T-helper 9 cell (primary cell): ENCODE measurements around the gene CPNE7.
"Not testable (repeated sequence)": the region's sequence is repeated elsewhere in the genome, so short reads cannot be mapped to it uniquely, and the experiment has no call there.

Source experiments
- DNase-seq: peaks from one replicate; pipeline ENCODE4 v3.0.0-alpha.2; 2020

The CPNE7 gene

DNA sequence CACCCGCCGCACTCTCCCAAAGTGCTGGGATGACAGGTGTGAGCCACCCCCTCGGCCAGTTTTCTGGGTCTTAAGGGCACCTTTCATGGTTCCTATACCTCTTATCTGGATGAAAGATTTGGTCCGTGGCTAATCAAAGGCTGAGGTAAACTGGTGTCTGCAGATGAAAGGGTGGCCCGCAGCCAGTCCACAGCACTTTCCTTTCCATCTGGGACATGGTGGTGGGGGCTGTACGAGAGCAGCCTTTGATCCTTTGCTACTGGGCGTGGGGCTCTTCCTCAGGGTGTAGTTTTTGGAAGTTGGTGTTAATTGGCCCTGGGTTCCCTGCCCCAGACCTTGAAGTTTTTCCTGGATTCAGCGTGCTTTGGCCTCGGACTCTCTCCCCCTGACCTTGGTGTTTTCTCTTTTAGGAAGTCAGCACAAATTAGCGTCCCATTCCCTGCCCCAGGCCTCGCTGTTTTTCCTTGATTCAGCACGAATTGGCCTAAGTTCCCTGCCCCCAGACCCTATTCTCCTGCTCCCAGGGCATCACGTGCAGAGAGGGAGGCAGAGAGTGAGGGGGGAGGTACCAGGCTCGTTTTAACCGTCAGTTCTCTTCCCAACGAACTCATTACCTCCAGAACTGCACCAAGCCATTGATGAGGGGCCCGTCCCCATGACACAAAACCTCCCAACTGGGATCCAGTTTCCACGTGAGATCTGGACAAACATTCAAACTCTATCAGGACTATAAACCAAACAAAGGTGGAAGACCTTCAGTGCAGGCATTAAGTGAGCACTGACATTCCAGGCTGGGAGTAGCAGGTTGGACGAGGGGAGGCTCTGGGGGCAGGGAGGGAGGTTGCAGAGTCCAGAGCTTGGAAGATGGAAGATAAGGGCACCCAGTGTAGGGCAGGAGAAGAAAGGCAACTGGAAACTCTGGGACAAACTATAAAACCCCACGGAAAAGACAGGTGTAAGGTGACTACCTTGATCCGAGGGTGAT is 49.5 kb downstream of the CPNE7 start:
- DNase-seq = no peak

- no peak for DNase-seq
These were observed 54.5 kb downstream of the CPNE7 start for GRCh38 chr16:89629827-89630610.

DNA sequence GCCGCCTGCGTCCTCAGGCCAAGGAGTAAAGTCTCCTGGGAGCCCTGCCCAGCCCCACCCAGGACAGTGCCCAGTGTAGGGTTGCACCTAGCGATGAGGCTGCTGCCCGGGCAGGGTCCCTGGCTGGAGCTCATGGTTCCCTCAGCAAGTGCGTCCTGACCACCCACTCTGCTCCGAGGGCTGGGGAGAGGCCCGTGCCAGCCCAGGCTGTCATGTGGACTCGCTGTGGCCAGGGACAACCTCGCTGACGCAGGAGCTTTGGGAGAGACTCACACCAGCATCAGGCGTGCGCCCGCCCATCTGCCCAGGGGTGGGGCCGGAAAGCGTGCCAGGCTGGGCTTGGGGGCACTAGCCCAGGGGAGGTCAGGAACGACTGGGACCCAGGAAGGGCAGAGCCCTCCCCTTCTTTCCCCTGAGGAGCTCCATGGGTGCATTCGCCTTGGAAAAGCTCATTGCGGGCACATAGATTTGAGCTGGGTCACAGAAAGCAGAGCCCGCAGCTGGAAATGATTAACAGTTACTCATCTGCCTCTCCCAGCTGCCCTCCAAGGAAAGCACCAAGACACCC is 57.6 kb downstream of the CPNE7 start:
- no peak for DNase-seq

- DNase-seq = not testable (repeated sequence)
These were observed 59.2 kb downstream of the CPNE7 start for GRCh38 chr16:89634463-89635385.

DNA sequence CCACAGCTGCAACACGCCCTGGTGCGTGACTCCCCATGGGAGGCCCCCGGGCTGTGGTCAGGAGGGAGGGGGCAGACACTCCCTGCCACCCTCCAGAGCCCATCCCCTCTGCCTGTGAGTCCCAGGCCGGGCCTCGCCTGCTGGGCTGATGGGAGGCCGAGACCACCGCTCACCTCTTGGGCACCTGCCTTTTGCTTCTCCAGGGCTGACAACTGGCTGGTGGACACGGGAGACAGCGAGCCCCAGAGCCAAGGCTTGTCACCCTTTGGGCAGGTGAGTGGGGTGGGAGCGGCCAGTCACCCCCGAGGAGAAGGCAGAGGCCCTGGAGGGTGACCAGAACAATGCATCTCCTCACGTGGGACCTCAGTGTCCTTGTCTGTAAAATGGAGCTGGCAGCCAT is 61.1 kb downstream of the CPNE7 start:
- no peak for DNase-seq

GRCh38 chr16:89637379-89637778 is 61.8 kb downstream of the CPNE7 start:
- DNase-seq = no peak

DNA sequence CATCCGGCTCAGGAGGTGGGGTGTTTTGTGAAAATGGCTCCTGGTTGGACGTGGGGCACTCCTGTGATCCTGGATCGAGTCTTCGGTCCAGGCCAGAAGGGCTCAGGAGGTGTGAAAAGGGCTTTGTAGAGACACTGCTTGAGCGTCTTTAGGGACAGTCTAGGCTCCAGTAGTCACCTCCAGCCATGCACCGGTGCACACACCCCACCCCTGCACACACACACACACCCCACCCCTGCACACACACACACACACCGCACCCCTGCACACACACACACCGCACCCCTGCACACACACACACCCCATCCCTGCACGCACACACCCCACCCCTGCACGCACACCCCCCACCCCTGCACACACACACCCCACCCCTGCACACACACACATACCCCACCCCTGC is 62.9 kb downstream of the CPNE7 start:
- DNase-seq = no peak

DNA sequence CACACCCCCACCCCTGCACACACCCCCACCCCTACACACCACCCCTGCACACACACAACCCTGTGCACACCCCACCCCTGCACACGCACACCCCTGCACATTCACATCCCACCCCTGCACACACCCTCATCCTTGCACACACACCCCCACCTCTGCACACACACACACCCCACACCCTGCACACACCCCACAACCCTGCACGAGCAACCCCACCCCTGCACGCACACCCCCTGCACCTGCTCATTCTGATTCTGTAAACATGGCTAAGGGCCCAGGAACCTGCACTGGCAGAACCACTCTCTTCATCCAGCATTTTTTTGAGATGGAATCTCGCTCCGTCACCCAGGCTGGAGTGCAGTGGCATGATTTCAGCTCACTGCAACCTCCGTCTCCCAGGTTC is 63.8 kb downstream of the CPNE7 start:
- no peak for DNase-seq

DNA sequence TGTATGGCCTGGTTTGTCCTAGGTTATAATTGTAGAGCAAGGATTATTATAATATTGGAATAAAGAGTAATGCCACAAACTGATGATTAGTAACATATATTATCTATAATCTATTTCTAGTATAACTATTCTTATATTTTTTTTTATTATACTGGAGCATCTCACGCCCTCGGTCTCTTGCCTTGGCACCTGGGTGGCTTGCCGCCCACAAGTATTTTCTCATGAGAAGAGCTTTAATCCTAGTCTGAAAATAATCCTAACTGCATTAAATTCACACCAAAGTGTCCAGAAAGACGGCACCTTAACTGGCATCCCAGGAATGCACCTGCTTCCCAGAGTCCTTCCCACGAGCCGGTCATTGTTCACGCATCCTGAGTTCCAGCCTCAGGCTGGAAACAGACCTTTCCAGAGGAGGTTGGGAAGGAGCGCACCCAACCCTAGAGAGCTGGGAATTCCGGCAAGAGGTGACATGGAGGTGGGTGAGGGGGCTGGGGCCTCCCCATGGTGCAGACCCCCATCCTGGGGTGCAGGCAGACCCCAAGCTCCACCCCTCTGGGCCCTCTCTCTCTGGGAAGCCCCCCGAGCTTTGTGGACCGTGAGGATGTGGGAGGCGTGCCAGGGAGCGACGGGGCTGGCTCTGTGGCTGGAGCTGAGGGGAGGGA is 66.0 kb downstream of the CPNE7 start:
- DNase-seq = no peak

GRCh38 chr16:89642574-89642973 is 67.0 kb downstream of the CPNE7 start:
- DNase-seq = no peak

GRCh38 chr16:89643769-89644300 is 68.3 kb downstream of the CPNE7 start:
- no peak for DNase-seq

DNA sequence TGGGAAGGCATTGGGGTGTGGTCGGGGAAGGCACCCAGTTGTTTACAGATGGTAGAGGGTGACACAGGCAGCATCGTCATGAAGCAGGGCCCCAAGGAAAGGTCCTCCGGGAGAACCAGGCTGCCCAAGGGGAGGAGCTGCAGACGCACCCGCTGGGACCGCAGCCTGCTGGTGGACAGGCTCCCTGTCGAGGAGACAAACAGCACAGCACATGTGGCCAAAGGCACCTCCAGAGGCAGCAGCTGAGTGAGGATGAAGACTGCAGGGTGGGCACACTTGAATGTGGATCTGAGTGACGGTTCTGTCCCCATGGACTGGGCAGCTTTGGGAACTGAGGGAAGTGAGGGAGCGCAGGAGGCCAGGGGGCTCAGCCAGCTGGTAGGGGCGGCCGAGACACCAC is 69.6 kb downstream of the CPNE7 start:
- no peak for DNase-seq

DNA sequence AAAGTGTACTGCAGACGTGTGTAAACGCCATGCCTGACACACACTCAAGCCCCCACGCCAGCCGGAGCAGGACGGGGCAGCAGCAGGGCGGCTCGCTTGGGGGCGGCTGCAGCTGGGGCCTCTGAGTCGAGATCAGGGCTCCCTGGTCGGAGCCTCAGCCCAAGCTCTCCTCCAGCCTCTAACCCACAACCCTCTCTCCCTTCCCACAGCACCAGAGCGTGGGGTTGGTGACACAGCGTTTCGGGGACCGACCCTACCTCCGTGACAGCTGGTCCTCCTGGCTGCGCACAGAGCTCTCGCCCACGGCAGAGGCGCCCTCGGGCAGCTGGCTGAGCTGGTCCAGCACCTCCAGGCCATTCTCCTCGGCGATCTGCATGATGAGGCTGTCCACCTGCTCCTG is 70.7 kb downstream of the CPNE7 start:
- DNase-seq = no peak
